Sciatic nerve (tissue), 2 donors: ENCODE results near the gene TTC19. TPM values are rescaled to one million over a fixed set of nuclear protein-coding genes. Genes with fewer than 3 reads are reported as not detected.

Experiments
- ATAC-seq: fragments of 200-7000 bp; cut with Tn5 transposase; one replicate; pipeline ENCODE4 v1.9.1; 2020; ENCODE audit warnings: mild to moderate bottlenecking, moderate library complexity
- DNase-seq: peaks from one replicate; pipeline ENCODE4 v3.0.0-alpha.2; 2020; ENCODE audit warnings: low spot score
- intact Hi-C: fragments of 100-400 bp; cut with DNase I; formaldehyde crosslinking; loops from one replicate; pipeline ENCODE4 v1.14.2; 2022
- total RNA-seq: library from RNA; stranded (reverse); fragmentation: NEBNext Ultra II Directional; extraction: Animal tissue kit (Norgen Biotek cat#: 25700); gene quantifications from one replicate; pipeline ENCODE4 v1.2.1, GENCODE V29; 2021
- donor health status: DM: no; HTN: no; CAD: no.
- donor health status: DM: no; HTN: no; CAD: no.

The TTC19 gene
- total RNA-seq, 1 donor from 2014 or later: 32.9 TPM

- no peak for ATAC-seq
- intact Hi-C loops: no loop called here
- DNase-seq: no peak
Measured at GRCh38 chr17:16073845-16074244, 74.2 kb downstream of the TTC19 start.

- ATAC-seq (no peak), DNase-seq (no peak)
- intact Hi-C loops: no loop called here
Measured at GRCh38 chr17:16074423-16074822, 74.8 kb downstream of the TTC19 start.

GRCh38 chr17:16075949-16076348 lies 76.3 kb downstream of the TTC19 start:
- intact Hi-C loops: no loop called here
- no peak for ATAC-seq
- no peak for DNase-seq

Other genes with a start within 250 kb of the TTC19 start
- gene ADORA2B, start 54.7 kb upstream of the TTC19 start, total RNA-seq: 0.67 TPM
- 19.3 TPM for gene ZSWIM7, start 120 bp upstream of the TTC19 start, total RNA-seq
- 131 TPM for gene NCOR1, start 215.7 kb downstream of the TTC19 start, total RNA-seq
- 54.7 TPM for gene PIGL, start 217.4 kb downstream of the TTC19 start, total RNA-seq